Activated naive CD4-positive, alpha-beta T cell treated with anti-CD3 and anti-CD28 coated beads, Interleukin-2, amount 50 U/mL, for 16 hours (primary cell): ENCODE measurements around the gene MTCL1.

Experiments used
- DNase-seq: peaks from one replicate; pipeline ENCODE4 v3.0.0-alpha.2; 2020

The MTCL1 gene

DNA sequence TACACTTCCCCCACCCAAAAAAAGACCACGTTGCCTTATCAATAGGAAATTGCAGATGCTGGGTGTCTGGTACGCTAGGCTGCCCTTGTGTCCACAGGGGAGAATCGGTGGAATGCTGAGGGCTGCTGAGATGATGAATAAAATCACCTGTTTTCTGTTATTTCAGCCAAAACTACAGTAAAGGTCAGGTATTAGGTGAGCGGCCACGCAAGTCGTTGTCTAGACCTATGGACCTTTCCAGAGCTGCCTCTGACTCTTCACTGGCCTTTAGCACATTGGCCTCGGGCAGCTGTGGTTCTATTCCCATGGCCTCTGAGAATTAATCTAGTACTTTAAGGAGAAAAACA is 89.6 kb downstream of the MTCL1 start:
- DNase-seq: no peak

DNA sequence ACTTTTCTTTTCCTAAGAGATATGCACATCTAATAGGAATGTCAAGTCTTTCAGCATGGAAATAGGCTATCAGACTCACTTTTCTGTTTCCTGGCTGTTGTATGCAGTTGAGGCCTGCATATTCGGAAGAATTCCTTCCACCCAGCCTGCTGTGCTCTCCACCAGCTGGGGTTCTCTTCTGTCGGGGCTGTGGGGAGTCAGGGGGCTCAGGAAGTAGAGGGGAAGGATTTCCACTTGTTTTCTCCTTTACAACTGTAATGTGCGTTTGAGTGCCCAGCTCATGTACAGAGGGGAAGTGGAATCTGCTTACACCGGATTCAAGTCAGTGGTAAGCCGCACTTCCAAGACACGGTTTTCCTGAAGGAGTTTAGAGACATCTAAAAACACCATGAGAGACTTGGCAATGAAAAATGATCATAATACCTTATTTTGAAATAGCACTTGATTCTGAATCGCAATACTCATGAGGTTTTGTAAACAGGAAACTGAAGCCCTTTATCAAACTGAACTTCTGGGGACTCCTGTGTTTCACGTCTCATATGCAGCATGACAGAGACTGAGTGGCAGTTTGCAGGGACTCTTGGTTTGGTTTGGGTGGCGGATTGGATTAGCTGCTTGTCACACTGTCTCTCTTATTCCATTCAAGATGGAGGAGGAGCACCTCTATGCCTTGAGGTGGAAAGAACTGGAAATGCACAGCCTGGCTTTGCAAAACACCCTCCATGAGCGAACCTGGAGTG is 90.4 kb downstream of the MTCL1 start:
- DNase-seq: no peak

DNA sequence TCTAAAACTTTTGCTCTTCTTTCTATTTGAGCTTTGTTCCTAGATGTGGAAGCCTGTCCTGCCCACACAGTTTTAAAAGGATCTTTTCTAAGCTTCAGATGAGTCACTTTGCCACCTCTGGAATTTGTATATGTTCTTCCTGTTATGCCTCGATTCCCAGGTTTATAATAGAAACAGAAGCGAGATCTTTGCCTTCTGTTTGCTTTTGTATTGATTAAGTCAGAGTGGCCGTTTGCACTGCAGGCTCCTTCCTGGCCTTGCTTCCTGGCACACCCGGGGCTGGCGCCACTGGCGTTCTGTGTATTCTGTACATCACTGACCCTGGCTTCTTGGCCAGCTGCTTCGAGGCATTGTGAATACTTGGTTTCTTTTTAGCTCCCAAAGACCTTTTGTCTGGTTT is 91.8 kb downstream of the MTCL1 start:
- no peak for DNase-seq

DNA sequence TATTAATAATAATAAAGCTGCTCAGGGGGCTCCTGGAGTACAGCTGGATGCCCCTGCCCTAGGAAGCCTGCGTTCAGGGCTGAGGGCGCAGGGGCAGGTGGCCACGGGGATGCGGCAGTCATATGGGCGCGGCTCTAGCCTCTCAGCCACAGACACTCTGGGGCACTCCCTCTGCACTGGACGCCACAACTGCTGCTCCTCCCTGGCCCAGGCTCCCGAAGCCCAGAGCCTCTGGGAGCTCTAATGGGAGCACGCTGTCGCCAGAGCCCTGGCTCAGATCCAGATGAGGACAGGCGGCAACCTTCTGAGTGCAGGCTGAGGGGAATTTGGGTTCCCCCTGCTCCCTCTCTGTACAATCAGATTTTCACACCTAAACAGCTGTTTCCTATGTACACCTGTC is 93.6 kb downstream of the MTCL1 start:
- no peak for DNase-seq

DNA sequence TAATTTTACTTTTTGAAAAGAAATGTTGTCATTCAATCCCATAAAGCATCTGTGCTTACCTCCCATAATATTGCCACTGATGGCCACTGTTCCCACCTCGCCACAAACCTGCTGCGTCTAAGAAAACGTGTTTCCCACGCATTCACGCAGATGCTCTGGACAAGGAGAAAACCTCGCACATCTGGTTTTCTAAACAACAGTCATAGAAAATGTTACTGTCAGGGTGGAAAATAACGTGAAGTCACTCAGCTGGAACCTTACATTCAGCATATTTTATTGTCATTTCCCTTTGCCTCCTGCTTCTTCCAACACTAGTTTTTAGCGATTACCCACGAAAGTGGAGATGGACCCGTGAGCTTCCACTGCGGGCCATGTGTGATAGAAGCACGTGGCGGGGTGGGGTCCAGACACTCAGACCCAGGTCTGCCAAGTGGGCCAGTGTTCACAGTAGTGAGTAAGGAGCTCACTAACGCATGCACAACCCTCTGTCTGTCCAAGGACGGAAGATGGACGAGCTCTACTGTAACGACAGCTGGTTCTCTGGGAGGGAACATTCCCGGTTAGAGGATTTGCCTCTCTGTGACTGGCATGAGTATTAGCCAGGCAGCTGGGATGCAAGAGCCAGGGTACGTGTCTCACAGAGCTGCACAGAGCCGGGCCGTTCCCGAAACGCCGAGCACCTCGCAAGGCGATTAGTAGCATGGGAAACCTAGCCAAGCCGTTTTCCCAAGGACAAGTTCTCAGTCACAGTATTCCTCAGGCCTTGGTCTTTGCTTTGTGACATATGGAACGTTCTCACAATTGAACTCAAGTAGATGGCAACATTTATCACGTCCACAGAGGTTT is 94.5 kb downstream of the MTCL1 start:
- no peak for DNase-seq

DNA sequence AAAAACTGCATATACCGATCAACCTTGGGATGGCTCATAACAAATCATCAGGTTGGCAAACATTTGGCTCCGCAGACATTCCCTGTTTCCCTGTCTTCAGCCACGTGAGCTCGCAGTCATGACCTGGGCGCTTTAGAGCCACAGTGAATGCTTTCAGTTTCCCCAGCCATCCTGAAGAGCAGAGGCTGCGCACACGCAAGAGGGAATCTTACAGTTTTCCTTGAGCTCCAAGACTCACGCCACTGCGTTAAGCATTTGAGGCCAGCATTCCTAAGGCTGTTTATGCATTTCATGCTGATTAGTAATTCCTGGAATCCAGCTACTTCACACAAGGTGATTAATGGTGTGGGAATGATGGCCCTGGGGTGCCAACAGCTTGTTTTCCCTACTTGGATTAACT is 95.1 kb downstream of the MTCL1 start:
- no peak for DNase-seq

DNA sequence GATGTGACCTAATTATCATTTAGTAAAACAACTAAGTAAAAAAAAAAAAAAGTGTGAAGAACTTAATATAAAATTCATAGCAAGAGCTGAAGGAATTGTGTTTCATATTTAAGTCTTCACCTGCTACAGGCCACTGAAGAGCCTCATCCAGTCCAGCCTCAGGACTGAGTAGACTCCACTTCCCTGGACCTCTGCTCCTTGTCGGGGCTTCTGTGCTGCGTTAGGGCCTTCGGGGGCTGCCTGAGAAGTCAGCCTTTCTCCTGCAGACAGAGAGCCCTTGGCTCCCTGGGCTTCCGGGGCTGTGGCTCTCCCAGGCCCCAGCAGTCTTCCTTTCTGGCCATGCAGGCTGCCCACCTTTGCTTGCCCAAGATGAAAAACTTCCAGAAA is 95.5 kb downstream of the MTCL1 start:
- DNase-seq: no peak

DNA sequence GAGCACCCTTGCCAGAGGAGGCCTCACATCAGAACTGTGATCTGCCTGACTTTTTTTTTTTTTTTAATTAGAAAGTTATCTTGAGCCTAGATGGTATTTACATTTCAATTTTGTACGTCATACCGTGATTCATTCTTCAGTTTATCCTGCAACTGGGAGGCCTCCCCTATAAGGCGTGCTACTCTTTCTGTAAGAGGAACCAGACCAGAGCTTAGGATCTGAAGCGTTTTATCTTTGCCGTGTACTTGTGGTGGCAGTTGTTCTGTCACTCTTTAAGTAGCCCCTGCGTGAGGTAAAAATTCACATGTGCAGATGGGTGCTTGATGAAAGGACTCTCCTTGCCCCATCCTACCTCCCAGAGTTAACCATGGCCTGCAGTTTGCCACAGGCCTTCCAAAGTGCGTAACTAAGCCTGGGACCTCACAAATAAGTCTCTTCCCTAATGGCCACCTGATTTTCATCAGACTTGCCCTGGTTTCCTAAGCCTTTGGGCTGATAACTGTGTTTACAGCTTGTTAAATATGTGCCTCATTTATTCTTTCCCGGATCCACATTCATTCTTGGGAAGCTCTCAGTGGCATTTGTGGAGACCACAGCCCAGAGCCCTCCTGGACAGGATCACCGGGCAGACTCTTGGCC is 96.0 kb downstream of the MTCL1 start:
- no peak for DNase-seq

DNA sequence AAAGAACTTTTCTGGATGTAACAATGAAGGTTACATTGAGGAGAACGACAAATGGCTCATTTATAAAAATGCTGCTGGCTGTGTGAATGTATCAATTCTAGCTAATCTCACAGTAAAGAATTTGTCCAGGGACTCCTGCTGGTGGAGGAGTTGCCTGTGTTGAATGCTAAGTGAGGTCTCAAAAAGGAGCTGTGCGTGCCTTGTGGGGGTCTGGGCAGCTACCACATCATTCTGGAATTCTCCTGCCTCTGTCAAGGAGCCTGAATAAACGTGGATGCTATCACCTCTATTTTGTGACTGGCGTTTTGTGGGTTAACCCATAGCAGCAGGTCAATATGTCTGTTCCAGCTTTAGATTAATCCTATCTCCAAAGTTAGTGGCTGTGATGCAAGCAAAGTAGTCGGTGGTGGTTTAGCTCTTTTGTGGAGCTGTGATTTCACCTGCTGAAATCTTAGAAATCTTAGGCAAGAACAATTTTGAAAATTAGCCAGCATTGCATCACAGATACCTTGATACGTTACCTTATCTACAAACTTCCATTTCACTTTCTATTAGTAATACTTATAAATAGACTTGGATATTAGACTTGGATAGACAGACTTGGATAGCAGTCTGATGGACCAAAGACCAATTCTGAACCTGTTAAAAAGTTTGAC is 96.8 kb downstream of the MTCL1 start:
- no peak for DNase-seq

DNA sequence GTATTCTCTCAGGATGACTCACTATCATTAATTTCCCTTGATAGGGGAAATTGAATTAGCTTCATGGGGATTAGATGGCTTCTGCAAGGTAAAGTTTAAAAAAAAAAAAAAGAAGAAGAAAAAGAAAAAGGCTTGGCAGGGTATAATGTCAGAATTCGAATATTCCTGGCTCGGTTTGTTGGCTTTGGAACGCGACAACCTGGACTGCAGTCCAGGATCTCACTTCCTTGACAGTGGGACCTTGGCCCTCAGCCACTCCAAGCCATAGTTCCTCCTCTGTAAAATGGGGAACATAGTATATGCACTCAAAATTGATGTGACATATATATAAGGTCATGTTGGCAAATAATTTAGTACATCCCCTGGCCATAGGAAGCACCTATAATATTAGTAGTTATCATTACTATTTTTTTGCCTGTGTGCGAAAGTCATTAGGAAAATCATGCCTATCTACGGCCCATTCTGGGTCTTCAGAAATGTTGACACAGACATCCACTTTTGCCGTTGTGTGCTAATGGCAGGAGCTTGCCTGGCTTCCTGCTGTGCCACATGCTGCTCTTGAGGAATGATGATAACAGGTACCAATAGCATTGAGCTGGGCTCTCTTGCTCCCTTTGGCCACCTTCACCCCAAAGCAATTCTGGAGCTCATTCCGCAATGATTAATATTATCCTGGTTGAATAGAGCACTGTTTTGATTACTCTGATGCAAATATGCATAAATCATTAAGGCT is 97.9 kb downstream of the MTCL1 start:
- no peak for DNase-seq

DNA sequence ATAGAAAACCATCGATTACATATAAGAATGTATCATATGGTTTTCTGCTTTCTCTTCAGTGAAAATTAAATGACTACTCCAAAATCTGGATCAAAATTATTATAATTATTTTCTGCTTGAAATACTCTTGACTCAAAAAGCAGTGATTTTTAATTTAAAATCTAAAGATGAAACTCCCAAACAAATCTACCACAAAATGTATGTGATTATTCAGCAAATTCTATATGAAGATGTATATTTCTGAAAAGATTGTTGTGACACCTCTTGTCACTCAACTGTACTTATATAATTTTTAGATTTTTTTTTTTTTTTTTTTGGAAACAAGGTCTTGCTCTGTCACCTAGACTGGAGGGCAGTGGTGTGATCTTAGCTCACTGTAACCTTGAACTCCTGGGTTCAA is 98.6 kb downstream of the MTCL1 start:
- DNase-seq: no peak

DNA sequence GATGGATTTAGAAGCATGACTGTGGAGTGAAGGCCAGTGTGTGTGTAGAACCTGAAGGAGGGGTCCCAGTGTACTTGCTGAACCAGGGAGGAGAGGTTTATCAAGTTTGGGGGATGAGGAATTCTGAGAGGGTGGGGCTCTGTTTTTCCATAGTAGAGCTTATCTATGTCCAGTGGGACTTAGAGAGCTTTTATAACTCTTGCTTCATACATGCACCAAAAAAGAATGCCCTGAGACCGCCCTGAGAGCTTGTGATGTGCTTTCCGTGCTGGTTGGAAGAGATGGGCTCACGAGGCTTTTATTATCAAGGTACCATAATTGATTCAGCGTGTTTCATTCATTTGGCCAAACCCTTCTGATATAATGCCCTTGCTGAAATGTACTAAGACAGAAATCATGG is 100.2 kb downstream of the MTCL1 start:
- no peak for DNase-seq

DNA sequence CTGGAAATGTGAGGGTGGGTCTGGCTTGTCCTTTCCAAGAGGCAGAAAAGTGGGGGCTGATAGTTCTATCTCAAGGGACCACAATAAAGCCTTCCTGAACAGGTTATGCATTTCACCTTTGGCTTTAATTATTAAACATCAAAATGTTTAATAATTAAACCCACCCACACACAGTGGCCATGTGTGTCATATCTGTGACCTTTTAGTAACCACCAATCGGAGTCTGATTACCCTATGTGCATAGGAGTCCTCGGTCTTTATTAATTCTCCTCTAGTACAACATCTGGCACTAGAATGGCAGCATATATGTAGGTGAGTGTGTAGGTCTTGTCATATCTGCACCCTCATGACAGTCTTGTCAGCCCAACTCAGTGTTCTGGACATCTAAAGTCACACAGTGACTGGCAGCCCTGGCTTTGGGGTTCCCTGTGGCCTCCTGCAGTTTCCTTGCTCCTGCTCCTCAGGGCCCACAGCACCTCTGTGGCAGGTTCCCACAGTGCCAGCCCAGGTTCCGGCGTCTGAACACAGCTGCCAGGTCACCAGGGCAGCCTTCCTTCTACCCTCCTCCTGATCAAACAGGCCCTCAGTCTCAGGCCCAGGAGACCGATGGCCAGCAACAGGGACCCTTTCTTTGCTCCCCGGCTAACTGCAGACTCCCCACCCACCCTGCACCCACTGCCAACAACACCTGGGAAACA is 100.9 kb downstream of the MTCL1 start:
- no peak for DNase-seq

DNA sequence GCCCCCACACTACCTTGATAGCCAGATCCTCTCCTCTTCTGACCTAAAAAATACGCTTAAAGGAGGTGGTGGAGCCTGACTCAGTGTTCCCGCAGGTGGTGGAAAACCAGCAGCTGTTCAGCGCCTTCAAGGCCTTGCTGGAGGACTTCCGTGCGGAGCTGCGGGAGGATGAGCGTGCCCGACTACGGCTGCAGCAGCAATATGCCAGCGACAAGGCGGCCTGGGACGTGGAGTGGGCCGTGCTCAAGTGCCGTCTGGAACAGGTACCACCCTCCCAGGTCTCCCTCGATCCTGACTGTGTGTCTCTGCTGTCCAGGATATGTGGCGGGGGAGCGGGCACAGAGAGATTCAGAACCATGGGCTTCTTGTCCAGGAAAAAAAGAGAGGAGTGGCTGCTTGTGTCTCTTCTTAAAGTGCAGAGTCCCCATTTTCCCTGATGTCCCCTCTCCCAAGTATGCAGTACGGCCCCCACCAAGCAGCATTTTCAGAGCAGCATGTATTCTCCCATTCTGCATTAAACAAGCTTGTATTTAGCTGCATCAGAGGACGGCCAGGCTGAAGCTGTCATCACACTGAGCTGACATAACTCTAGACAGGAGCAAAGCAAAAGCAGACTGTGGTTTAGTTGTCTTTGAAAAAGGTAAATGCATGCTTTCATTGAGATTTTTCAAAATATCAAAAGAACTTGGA is 101.6 kb downstream of the MTCL1 start:
- no peak for DNase-seq

DNA sequence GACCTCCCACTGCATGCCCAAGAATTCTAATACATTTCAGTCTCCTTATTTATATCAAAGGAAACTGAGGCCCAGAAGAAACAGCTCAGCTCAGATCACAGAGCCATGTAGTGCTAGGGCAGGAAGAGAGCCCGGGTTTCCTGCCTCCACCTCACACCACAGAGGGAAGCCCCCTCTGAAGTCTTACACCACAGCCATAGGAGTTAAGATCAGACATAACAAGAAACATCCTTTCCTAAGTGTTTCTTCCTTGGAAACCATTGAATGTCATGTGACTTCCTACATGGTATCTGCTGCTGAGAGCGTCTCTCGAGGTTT is 102.1 kb downstream of the MTCL1 start:
- DNase-seq: no peak

DNA sequence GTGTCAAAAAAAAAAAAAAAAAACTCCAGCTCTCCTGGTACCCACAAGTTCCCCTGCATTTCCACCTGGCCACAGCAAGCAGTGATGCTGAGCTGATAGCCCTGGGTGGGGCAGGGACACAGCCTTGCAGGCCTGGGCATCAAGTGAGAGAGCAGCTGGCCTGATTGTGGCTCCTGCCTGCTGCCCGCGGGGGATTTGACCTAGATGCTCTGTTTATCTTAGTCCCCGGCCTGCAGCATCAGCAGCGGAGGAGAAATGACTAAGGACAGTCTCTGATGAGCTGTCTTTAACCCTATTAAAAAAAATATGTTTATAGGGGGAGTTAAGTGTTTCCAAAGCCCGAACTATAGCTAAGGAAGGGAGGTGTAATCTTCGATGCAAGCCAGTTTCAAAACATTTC is 102.6 kb downstream of the MTCL1 start:
- DNase-seq: no peak

DNA sequence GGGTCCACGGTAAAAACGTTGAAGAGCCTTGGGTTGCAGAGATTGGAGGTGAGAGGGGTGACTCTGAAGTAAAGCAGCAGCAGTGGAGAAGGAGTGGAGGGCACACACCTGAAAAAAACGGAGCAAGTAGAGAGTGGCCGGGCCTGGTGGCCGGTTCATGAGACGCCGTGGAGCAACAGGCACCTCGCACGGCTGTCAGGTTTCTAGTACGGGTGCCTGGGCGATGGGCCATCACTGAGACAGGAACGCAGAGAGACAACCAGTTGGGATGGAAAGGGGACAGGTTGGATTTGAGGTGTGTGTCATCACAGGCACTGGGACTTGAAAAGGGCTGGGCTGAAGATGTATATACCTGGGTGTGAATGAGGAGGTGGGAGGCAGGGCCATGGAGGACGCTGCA is 104.2 kb downstream of the MTCL1 start:
- no peak for DNase-seq

DNA sequence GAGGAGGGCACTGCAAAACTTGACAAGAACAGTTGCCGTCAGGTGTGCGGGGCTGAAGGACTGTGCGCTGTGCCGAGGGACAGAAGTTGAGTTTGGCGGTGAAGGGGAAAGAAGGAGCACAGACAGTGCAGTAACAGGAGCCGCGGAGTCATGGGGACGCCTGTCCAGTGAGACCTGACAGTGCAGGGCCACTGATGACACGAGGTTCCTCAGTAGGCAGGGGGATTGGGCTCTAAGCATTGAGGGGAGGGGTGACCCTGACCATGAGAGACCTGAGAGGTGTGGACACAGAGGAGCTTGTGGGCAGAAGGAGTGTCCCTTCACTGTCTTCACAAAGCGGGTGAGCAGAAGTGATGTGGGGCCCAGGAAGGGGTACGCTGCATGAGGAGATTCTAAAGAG is 104.8 kb downstream of the MTCL1 start:
- no peak for DNase-seq

DNA sequence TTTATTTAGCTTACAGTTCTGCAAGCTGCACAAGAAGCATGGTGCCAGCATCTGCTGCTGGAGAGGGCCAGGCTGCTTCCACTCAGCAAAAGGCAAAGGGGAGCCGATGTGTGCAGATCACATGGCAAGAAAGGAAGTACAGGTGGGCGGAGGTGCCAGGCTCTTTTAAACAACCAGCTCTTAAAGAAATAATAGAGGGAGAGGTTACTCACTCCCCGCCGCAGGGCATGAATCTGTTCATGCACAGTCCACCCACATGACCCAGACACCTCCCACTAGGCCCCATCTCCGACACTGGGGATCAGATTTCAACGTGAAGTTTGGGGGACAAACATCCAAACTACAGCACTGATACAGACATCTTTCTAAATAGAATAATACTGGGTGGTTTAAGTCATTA is 105.8 kb downstream of the MTCL1 start:
- no peak for DNase-seq

DNA sequence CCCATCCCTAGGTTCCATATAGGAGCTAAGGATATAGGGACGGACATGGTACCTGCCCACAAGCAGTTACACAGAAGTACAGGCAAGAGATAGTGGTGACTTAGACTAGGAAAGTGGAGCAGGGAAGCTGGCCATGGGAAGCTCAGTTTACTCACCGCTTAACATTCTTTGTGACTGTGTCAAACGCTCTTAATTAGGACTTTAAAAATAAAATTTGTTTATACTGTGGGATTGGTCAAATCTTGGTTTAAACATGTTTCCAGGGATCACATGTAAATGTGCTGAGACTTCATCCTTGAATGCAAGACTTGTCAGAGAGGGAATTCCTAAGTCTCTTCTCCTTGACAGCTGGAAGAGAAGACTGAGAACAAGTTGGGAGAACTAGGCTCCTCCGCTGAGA is 107.3 kb downstream of the MTCL1 start:
- DNase-seq: no peak

DNA sequence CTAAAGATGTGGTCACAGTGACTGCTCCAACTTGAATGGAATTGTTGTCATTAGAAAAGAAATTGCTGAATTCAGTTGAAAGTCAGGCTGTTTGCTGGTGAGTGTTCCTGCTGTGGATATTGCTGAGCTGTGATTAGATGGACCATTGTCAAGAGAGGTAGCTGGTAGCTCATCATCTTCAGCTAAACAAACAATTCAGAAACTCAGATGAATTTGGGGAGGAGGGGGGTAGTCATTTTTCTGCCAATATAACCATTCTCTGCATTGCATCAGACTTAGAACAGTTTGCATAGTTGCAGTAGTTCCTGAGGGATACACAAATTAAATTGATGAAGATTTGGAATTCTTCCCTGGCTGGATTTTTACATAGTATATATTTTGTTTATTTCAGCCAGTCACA is 108.3 kb downstream of the MTCL1 start:
- DNase-seq: no peak

DNA sequence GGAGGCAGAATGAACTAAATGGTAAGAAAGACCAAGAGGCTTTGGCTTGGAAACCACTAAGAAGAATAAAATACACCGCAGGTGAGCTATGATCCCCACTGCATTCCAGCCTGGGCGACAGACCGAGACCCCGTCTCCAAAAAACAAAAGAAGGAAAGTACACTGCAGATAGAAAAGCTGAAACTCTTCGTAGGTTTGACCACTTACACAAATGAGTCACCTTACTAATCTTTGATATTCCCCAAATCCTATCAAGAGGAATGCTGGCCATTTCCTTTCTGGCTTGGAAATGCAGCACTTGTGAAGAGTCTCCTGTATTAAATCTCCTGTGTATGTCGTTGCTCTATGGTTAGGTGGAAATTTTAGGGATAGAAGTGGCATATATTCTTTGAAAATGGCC is 108.8 kb downstream of the MTCL1 start:
- no peak for DNase-seq
